LNCAP (cell line): ENCODE data around the gene XXYLT1.

ENCODE experiments used
- TF ChIP-seq, protein P1 (sequence below): fragments of 450-650 bp; IDR thresholded peaks from 2 replicates; pipeline ENCODE4 v1.5.1; 2017; ENCODE audit warnings: mild to moderate bottlenecking

XXYLT1 gene, protein sequence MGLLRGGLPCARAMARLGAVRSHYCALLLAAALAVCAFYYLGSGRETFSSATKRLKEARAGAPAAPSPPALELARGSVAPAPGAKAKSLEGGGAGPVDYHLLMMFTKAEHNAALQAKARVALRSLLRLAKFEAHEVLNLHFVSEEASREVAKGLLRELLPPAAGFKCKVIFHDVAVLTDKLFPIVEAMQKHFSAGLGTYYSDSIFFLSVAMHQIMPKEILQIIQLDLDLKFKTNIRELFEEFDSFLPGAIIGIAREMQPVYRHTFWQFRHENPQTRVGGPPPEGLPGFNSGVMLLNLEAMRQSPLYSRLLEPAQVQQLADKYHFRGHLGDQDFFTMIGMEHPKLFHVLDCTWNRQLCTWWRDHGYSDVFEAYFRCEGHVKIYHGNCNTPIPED

DNA sequence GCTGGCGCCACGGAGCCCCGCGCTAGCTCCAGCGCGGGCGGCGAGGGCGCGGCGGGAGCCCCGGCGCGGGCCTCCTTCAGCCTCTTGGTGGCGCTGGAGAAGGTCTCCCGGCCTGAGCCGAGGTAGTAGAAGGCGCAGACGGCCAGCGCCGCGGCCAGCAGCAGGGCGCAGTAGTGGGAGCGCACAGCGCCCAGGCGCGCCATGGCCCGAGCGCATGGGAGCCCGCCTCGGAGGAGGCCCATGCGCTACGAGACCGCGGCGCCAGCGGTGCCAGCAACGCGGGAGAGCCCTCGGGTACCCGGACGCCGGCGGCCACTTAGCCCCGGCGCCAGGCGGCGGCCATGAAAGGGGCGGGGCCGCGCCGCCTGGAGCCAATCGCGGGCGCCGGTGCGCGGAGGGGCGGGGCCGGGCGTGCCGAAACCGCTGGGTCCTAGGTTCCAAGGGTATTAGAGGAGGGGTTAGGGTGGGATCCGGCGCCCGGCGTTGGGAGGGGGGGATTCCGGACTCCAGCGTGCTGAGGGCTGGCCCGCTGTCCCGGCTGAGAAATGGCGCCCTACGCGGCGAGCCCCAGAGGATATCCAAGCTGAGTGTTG, at the start of gene XXYLT1:
TSS of gene XXYLT1 (minus strand) at position 343 of the 593 bp plus-strand sequence. CDS start at position 242, 101 bp downstream.
- TF ChIP-seq, protein P1, sequence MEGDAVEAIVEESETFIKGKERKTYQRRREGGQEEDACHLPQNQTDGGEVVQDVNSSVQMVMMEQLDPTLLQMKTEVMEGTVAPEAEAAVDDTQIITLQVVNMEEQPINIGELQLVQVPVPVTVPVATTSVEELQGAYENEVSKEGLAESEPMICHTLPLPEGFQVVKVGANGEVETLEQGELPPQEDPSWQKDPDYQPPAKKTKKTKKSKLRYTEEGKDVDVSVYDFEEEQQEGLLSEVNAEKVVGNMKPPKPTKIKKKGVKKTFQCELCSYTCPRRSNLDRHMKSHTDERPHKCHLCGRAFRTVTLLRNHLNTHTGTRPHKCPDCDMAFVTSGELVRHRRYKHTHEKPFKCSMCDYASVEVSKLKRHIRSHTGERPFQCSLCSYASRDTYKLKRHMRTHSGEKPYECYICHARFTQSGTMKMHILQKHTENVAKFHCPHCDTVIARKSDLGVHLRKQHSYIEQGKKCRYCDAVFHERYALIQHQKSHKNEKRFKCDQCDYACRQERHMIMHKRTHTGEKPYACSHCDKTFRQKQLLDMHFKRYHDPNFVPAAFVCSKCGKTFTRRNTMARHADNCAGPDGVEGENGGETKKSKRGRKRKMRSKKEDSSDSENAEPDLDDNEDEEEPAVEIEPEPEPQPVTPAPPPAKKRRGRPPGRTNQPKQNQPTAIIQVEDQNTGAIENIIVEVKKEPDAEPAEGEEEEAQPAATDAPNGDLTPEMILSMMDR: peak; percentile 75

DNA sequence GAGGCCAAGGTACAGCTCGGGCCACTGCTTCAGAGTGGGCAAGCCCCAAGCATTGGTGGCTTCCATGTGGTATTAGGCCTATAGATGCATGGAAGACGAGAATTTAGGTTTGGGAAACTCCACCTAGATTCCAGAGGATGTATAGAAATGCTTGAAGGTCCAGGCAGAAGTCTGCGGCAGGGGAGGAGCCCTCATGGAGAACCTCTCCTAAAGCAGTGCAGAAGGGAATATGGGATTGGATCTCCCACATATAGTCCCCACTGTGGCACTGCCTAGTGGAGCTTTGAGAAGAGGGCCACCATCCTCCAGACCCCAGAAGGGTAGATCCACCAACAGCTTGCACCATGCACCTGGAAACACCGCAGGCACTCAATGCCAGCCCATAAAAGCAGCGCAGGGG, 48.1 kb upstream of the XXYLT1 start:
- TF ChIP-seq, protein P1: no peak

DNA sequence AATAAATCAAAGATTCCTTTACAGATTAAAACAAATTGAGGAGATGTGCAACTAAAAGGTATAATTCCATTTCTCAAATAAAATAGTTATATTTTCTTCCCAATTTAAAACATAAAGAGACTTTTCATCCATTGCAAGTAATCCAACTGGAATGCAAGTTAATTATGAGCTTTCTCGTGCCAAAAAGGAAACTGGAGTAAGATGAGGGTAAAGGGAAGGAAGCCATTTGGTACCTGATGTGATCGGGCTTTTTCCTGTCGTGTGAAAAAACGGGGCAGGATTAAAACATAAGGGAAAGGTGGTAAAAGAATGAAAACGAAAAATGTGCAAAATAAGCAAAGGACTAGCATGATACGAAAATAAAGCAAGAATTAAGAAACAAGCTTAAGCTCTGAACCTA, 41.8 kb upstream of the XXYLT1 start:
- TF ChIP-seq, protein P1: no peak

DNA sequence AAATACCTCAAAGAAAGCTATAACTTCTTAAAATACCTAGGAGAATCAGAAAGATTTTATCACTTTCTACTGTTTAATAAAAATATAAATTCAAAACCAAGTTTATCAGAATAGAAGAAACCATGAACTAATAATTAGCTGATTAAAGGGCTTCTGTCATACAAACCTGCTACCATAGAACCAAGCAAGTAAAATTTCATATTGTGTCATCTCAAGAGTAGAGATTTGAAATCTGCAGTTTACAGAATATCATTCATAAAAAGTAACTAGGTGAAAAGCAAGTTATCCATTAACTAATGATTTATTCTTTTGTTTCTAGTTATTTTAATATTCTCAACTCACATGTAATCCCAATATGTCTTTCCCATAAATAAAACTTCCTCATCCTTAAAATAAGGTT, 36.8 kb upstream of the XXYLT1 start:
- TF ChIP-seq, protein P1: no peak

DNA sequence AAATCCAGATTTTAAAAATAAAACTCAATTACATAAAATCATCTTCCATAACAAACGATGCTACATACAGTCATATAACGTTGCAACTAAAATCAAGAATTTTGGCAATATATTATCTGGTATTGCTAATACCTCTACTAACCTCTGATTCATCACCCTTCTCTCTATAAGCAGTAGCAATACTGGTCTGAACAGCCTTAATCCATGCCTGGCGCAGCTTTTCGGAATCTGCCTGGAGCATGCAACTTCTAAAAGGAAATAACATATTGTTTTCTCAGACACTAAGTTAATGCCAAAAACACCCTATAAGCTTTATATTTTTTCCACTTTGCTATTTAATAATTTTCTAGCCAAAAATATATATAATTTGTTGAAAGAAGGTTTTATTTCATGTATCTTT, 35.4 kb upstream of the XXYLT1 start:
- TF ChIP-seq, protein P1: no peak

DNA sequence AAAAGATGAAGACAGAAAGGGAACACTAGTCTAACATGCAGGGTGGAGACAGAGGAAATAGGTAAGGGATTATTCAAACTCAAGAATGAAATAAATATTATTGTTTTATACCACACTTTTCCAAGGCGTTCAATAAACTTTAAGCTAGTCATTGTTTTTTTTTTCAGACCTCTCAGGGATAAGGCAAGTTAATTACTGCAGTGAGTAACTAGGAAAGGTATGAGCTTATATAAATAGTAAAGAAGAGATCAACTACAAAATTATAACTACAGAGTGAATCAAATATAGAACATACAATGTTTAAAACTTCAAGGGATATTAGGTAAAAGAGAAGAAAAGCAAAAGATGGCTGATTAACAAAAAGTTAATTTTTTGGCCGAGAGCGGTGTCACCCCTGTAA, 31.5 kb upstream of the XXYLT1 start:
- TF ChIP-seq, protein P1: no peak

DNA sequence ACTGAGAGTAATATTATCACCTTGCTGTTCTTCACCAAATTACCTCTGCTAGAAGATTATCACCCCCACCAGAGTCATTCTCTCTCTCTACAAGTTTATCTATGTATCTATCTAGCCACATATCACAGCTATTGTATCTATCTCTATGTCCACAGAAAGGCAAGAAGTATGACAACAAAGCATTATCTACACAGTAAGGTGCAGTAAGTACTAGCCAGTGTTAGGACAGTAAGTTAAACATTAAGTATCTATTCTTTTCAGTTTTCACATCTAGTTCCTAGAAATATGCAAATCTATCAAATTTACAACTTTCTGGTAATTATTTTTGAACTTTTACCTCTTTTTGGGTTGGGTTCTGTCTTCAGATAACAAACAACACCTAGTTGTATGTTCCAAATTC, 26.5 kb upstream of the XXYLT1 start:
- TF ChIP-seq, protein P1: no peak
